Measurements from ENCODE around the gene XPR1. TPM values are rescaled to one million over a fixed set of nuclear protein-coding genes. Genes with fewer than 3 reads are reported as not detected.
"Not testable (repeated sequence)": the region's sequence is repeated elsewhere in the genome, so short reads cannot be mapped to it uniquely, and the experiment has no call there.

Gene XPR1
- total and polyA plus RNA-seq, 3 donors from 2014 or later: 34.8 to 76.2 (median 71.8) TPM

DNA sequence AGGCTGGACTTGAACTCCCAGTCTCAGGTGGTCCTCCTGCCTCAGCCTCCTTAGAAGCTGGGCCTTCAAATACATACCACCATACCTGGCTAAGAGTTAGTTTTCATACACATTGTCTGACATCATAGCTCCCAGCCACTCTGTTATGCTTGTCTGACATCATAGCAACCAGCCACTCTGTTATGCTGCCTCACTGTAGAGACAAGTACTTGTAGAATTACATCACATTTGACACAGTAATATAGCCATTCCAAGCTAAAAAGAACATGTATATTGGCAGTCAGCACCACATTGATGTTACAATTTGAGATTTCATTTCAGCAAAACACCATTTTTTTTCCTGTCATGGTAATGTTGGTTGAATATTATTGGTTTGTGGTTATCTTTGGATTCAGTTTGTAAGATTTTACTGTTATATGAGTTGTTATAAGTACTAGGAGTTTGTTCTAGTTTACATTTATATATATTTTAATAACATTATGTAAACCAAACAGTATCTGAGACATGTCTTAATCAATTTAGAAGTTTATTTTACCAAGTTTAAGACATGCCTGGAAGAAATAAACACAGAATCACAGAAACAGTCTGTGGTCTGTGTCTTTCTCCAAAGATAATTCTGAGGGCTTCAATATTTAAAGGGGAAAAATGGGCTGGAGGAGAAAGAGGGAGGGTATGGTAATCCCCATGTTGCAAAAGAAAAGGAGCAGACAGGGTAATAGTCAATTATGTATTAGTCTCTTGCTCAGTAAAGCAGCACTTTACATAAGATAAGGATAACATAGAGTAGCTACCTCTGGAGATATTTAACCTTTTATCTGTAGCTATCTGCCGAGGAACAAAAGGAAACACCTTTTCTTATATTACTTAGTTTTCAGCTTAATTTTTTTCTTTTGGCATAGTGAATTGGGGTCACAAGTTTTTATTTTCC is 43.0 kb downstream of the XPR1 start:
- no peak overlapping the region for H3K27ac ChIP-seq
- no peaks in the 10 kb centered on the region for H3K27me3 ChIP-seq
- no peaks in the 10 kb centered on the region for H3K9me3 ChIP-seq
- H3K4me1 ChIP-seq: no peaks in the 10 kb centered on the region
- 0% methylated on average over 1 of the region's 1 CpG for WGBS, 2 donors
- no peak overlapping the region for H3K4me3 ChIP-seq
- no peaks in the 10 kb centered on the region for H3K36me3 ChIP-seq (ENCODE audit: low read depth, missing control alignments)
- intact Hi-C loops (cut with DNase I; ENCODE audit: low total_unique reads): no loop called here
- no peak for DNase-seq
- no peak for TF ChIP-seq CTCF (IDR thresholded peaks at IDR 0.05)
- no peak for TF ChIP-seq POLR2A (IDR thresholded peaks at IDR 0.05)

- WGBS, 2 donors: 90 to 91% methylated on average over 2 of the region's 2 CpGs
- Histone ChIP-seq H3K27me3 (no peaks in the 10 kb centered on the region), H3K4me1 (no peaks in the 10 kb centered on the region), H3K9me3 (no peaks in the 10 kb centered on the region), H3K4me3 (no peak overlapping the region), H3K27ac (no peak overlapping the region), H3K36me3 (ENCODE audit: low read depth, missing control alignments) (no peaks in the 10 kb centered on the region)
- no peak for DNase-seq
- TF ChIP-seq CTCF (IDR thresholded peaks at IDR 0.05) (no peak), POLR2A (IDR thresholded peaks at IDR 0.05) (no peak)
- intact Hi-C loops (cut with DNase I; ENCODE audit: low total_unique reads): no loop called here
Observed at GRCh38 chr1:180675586-180675985, 43.8 kb downstream of the XPR1 start.

GRCh38 chr1:180680558-180681144 is 48.8 kb downstream of the XPR1 start:
- Histone ChIP-seq H3K36me3 (ENCODE audit: low read depth, missing control alignments) (no peaks in the 10 kb centered on the region), H3K27ac (no peak overlapping the region), H3K9me3 (no peaks in the 10 kb centered on the region), H3K4me3 (no peak overlapping the region), H3K27me3 (no peaks in the 10 kb centered on the region), H3K4me1 (no peaks in the 10 kb centered on the region)
- DNase-seq: no peak
- TF ChIP-seq CTCF (IDR thresholded peaks at IDR 0.05) (no peak), POLR2A (IDR thresholded peaks at IDR 0.05) (no peak)
- 89 to 97% methylated on average over 7 of the region's 7 CpGs for WGBS, 2 donors
- intact Hi-C loops (cut with DNase I; ENCODE audit: low total_unique reads): no loop called here

- H3K36me3 ChIP-seq (ENCODE audit: low read depth, missing control alignments); H3K9me3 ChIP-seq; H3K4me3 ChIP-seq; H3K27me3 ChIP-seq; H3K4me1 ChIP-seq; intact Hi-C loops (cut with DNase I; ENCODE audit: low total_unique reads); DNase-seq; H3K27ac ChIP-seq: not testable (repeated sequence)
- WGBS, 2 donors: 97 to 100% methylated on average over 3 of the region's 3 CpGs
Observed at GRCh38 chr1:180683117-180683516, 51.3 kb downstream of the XPR1 start.

DNA sequence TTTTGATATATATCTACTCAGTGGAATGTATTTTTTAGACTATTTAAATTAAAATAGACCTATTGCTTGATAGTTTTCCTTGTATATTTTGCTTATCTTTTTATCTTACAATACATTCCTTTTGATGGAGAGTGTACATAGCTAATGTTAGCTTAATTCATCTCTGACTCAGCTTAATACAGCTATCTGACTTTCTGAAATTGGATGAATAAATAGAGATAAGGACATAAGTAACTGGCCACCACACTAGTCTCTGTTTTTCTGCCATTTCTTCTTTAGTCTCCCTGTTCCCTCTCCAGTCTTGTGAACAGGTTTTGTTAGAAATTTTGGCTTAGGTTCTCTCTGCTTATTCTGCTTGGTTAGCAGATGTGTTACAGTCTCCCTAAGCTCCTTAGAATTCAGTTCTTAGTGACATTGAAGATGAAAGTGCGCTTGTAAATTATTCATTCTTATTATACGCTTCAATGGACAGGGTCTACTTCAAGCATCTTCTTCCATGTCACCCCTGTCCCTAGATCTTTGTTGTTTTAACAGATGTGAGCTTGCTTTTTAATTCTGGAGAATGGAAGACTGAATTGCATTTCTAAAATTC is 59.6 kb downstream of the XPR1 start:
- no peaks in the 10 kb centered on the region for H3K4me1 ChIP-seq
- WGBS, 2 donors: 73 to 80% methylated on average over 2 of the region's 2 CpGs
- H3K4me3 ChIP-seq: no peak overlapping the region
- no peak for DNase-seq
- no peak for TF ChIP-seq CTCF (IDR thresholded peaks at IDR 0.05)
- TF ChIP-seq POLR2A (IDR thresholded peaks at IDR 0.05): no peak
- no peak overlapping the region for H3K27ac ChIP-seq
- no peaks in the 10 kb centered on the region for H3K9me3 ChIP-seq
- H3K36me3 ChIP-seq (ENCODE audit: low read depth, missing control alignments): no peaks in the 10 kb centered on the region
- no peaks in the 10 kb centered on the region for H3K27me3 ChIP-seq
- intact Hi-C loops (cut with DNase I; ENCODE audit: low total_unique reads): no loop called here
